ENCODE results near the gene LIPG. TPM values are rescaled to one million over a fixed set of nuclear protein-coding genes. Genes with fewer than 3 reads are reported as not detected.
"Not testable (repeated sequence)": the region's sequence is repeated elsewhere in the genome, so short reads cannot be mapped to it uniquely, and the experiment has no call there.

The LIPG gene
- total RNA-seq, 1 experiment from 2014 or later: 6.8 TPM

DNA sequence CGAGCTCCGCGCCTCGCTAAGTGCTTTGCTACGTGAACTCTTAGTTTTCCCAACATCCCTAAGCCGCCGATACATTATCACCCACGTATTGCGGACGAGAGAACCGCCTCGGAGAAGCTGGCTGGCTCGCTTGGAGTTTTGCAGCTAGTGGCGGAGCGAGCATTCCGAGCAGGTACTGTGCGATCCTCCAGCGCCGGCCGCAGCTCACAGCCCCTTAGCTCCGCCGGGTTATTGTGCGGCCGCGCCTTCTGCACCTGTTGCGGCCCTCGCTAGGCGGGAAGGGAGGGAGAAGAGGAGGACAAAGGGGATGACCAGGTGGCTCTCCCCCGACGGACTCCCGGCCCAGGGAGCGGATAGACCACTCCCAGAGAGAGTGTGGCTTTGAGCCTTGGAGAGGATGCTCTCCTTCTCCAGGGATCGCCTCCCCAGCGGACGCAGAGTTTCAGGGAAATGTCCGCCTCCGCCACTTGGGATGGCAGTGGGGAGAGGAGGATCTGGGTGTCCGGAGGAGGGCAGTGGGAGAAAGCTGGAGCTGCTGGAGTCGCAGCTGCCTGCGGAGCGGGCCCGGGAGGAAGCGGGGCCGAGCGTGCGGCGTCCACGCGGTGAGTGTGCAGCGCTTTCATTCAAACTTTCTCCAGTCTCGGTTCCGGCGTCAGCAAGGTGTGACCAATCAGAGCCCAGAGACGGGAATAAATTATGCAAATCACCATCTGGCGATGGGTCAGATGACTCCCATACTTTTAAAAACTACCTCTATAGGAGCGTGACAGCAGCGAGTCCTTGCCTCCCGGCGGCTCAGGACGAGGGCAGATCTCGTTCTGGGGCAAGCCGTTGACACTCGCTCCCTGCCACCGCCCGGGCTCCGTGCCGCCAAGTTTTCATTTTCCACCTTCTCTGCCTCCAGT is at the start of gene LIPG (continued):
- TF ChIP-seq, protein P1, sequence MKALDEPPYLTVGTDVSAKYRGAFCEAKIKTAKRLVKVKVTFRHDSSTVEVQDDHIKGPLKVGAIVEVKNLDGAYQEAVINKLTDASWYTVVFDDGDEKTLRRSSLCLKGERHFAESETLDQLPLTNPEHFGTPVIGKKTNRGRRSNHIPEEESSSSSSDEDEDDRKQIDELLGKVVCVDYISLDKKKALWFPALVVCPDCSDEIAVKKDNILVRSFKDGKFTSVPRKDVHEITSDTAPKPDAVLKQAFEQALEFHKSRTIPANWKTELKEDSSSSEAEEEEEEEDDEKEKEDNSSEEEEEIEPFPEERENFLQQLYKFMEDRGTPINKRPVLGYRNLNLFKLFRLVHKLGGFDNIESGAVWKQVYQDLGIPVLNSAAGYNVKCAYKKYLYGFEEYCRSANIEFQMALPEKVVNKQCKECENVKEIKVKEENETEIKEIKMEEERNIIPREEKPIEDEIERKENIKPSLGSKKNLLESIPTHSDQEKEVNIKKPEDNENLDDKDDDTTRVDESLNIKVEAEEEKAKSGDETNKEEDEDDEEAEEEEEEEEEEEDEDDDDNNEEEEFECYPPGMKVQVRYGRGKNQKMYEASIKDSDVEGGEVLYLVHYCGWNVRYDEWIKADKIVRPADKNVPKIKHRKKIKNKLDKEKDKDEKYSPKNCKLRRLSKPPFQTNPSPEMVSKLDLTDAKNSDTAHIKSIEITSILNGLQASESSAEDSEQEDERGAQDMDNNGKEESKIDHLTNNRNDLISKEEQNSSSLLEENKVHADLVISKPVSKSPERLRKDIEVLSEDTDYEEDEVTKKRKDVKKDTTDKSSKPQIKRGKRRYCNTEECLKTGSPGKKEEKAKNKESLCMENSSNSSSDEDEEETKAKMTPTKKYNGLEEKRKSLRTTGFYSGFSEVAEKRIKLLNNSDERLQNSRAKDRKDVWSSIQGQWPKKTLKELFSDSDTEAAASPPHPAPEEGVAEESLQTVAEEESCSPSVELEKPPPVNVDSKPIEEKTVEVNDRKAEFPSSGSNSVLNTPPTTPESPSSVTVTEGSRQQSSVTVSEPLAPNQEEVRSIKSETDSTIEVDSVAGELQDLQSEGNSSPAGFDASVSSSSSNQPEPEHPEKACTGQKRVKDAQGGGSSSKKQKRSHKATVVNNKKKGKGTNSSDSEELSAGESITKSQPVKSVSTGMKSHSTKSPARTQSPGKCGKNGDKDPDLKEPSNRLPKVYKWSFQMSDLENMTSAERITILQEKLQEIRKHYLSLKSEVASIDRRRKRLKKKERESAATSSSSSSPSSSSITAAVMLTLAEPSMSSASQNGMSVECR (CRISPR knock-in tag; IDR thresholded peaks at IDR 0.05; ENCODE audit: borderline replicate concordance): peak; percentile 67
- TF ChIP-seq MAX (CRISPR knock-in tag; IDR thresholded peaks at IDR 0.05) (peak; percentile 94), ZNF281 (CRISPR knock-in tag; IDR thresholded peaks at IDR 0.05) (no peak; the same call in 1 of the 2 replicates), PRRX2 (CRISPR knock-in tag; IDR thresholded peaks at IDR 0.05) (no peak), EMX1 (CRISPR knock-in tag; IDR thresholded peaks at IDR 0.05) (no peak), NR1H2 (CRISPR knock-in tag; IDR thresholded peaks at IDR 0.05) (peak; percentile 69; the same call in 1 of the 2 replicates), ZNF423 (CRISPR knock-in tag; IDR thresholded peaks at IDR 0.05) (no peak), ELF4 (CRISPR knock-in tag; IDR thresholded peaks at IDR 0.05; ENCODE audit: low read depth) (no peak), JUN (CRISPR knock-in tag; IDR thresholded peaks at IDR 0.05) (0 out of 2 replicates have a peak, but pooled peaks have one; percentile 12), FOXJ3 (CRISPR knock-in tag; IDR thresholded peaks at IDR 0.05; ENCODE audit: borderline replicate concordance) (no peak; the same call in 1 of the 2 replicates), IRF2 (CRISPR knock-in tag; IDR thresholded peaks at IDR 0.05; ENCODE audit: borderline replicate concordance, low read depth) (no peak), GRHL2 (CRISPR knock-in tag; IDR thresholded peaks at IDR 0.05; ENCODE audit: insufficient replicate concordance, severe bottlenecking) (no peak), GABPB1 (CRISPR knock-in tag; IDR thresholded peaks at IDR 0.05) (no peak), GTF2I (CRISPR knock-in tag; conservative IDR thresholded peaks at IDR 0.05) (no peak), MYBL2 (CRISPR knock-in tag; IDR thresholded peaks at IDR 0.05) (peak; percentile 94), CDX4 (CRISPR knock-in tag; IDR thresholded peaks at IDR 0.05; ENCODE audit: borderline replicate concordance) (no peak), ERG (CRISPR knock-in tag; IDR thresholded peaks at IDR 0.05) (no peak; the same call in 1 of the 2 replicates), NFYB (CRISPR knock-in tag; conservative IDR thresholded peaks at IDR 0.05; ENCODE audit: low read depth) (peak; percentile 73), PREB (CRISPR knock-in tag; IDR thresholded peaks at IDR 0.05; ENCODE audit: borderline replicate concordance) (peak; percentile 81; the same call in 1 of the 2 replicates)
- TF ChIP-seq, protein P2, sequence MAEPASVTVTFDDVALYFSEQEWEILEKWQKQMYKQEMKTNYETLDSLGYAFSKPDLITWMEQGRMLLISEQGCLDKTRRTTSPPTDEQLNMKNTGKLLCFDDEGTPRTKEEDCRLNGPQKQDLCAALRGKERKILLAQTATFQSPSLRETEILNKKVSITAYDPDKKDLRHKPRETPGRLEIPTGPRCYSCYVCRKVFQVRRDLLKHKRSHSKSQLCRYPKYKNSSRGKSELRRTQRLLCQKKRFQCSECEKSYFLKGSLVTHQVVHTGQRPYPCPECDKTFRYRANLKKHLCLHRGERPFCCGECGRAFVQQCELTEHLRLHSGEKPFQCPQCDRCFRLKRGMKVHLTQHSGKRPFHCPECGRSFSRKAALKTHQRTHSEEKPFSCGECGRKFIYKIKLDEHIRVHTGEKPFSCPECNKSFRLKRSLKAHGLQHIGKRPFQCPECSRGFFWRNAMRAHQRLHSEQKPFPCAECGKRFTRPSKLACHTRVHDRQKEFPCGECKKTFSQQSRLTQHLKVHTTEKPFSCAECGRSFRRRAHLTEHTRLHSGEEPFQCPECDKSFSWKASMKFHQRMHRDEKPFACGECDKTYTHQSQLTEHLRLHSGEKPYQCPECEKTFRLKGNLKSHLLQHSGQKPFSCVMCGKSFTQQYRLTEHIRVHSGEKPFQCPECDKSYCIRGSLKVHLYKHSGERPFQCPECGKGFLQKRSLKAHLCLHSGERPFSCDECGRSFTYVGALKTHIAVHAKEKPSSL (CRISPR knock-in tag; conservative IDR thresholded peaks at IDR 0.05): no peak

GRCh38 chr18:49512876-49513275 is 49.0 kb upstream of the LIPG start:
- ATAC-seq; CTCF ChIA-PET; H3K4me3 Mint-ChIP-seq; DNase-seq (ENCODE audit: low spot score); H3K27ac Mint-ChIP-seq; POLR2A ChIA-PET; H3K9me3 Mint-ChIP-seq; H3K27me3 Mint-ChIP-seq (ENCODE audit: low read depth); H3K36me3 Mint-ChIP-seq: not testable (repeated sequence)
- H3K4me1 Mint-ChIP-seq: peaks cover 16% of the 10 kb centered on the region
